OCI-LY1 (cell line): ENCODE results near the gene TRIM10.

Experiments
- CTCF ChIP-seq: fragments of 200-600 bp; sonication (generic), shearing (Covaris generic); IDR thresholded peaks from 2 replicates; pipeline ENCODE4 v1.5.1; 2017; ENCODE audit warnings: mild to moderate bottlenecking, antibody characterized with exemption, low read length, moderate library complexity, mixed read lengths
- EZH2 ChIP-seq: fragments of 200-600 bp; sonication (generic), shearing (Covaris generic); IDR thresholded peaks from 2 replicates; pipeline ENCODE4 v1.8.0; 2017; ENCODE audit warnings: borderline replicate concordance, mixed run types, mild to moderate bottlenecking, antibody characterized with exemption, low read length, moderate library complexity, mixed read lengths

- TF ChIP-seq CTCF (no peak), EZH2 (no peak)
These were observed 6.1 kb upstream of the TRIM10 start for GRCh38 chr6:30167101-30167500.
